CD14-positive monocyte (primary cell): ENCODE data around the gene SDC4. TPM values are rescaled to one million over a fixed set of nuclear protein-coding genes. Genes with fewer than 3 reads are reported as not detected.

Source experiments
- DNase-seq, 3 donors: peaks; one replicate each; pipeline ENCODE4 v3.0.0-alpha.2; 2011 to 2022
- H2AFZ ChIP-seq: 2 replicates; pipeline ENCODE4 v1.6.0; 2012; ENCODE audit warnings: mild to moderate bottlenecking, low read depth, low read length, inconsistent platforms; ENCODE audit not compliant: insufficient read depth, poor library complexity, severe bottlenecking
- H3K27ac ChIP-seq, 2 donors: 1 replicate in 1 of 2; 2 replicates in 1 of 2; pipeline ENCODE4 v1.5.1; 2012 to 2013; ENCODE audit warnings: low read length in 2 of 2, control low read depth in 1 of 2, inconsistent platforms in 1 of 2, low read depth in 1 of 2, mild to moderate bottlenecking in 1 of 2
- H3K27me3 ChIP-seq, 2 donors: one replicate each; pipeline versions ENCODE4 v1.6.0 to v1.6.1; 2011 to 2013; ENCODE audit warnings: low read length in 2 of 2; ENCODE audit not compliant: control insufficient read depth in 2 of 2, insufficient read depth in 2 of 2
- H3K36me3 ChIP-seq, 2 donors: replicated peaks in 1 of 2; 1 replicate in 1 of 2; 2 replicates in 1 of 2; pipeline versions ENCODE4 v1.5.1 to v1.6.1; 2012 to 2013; ENCODE audit warnings: low read length in 2 of 2, control low read depth in 1 of 2, inconsistent platforms in 1 of 2, mild to moderate bottlenecking in 1 of 2; ENCODE audit not compliant: insufficient read depth in 2 of 2, control insufficient read depth in 1 of 2
- H3K4me1 ChIP-seq, 2 donors: 1 replicate in 1 of 2; 2 replicates in 1 of 2; pipeline versions ENCODE4 v1.5.1 to v1.6.1; 2012 to 2013; ENCODE audit warnings: low read length in 2 of 2, control low read depth in 1 of 2, inconsistent platforms in 1 of 2, mild to moderate bottlenecking in 1 of 2, moderate library complexity in 1 of 2; ENCODE audit not compliant: insufficient read depth in 2 of 2, control insufficient read depth in 1 of 2
- H3K4me2 ChIP-seq: replicated peaks from 2 replicates; pipeline ENCODE3; 2012; ENCODE audit warnings: low read length, moderate library complexity, mild to moderate bottlenecking; ENCODE audit not compliant: poor library complexity, severe bottlenecking; ENCODE audit errors: extremely low read depth
- H3K4me3 ChIP-seq, 3 experiments: fragments of 200-600 bp in 1 of 3; sonication (generic) in 1 of 3; replicated peaks in 1 of 3; 1 replicate in 2 of 3; 2 replicates in 1 of 3; pipeline ENCODE4 v1.5.1; 2011 to 2013; ENCODE audit warnings: low read length in 3 of 3, mild to moderate bottlenecking in 3 of 3, control low read depth in 2 of 3, low read depth in 2 of 3, inconsistent platforms in 1 of 3, moderate library complexity in 1 of 3
- H3K79me2 ChIP-seq: 2 replicates; pipeline ENCODE4 v1.6.0; 2012; ENCODE audit warnings: mild to moderate bottlenecking, control low read depth, inconsistent platforms, low read length, moderate library complexity; ENCODE audit not compliant: insufficient read depth
- H3K9ac ChIP-seq: 2 replicates; pipeline ENCODE4 v1.6.0; 2017; ENCODE audit warnings: low read length, mild to moderate bottlenecking; ENCODE audit not compliant: insufficient read depth, poor library complexity, severe bottlenecking
- H3K9me3 ChIP-seq, 2 donors: replicated peaks in 1 of 2; 1 replicate in 1 of 2; 2 replicates in 1 of 2; pipeline versions ENCODE4 v1.5.1 to v1.6.1; 2012 to 2013; ENCODE audit warnings: low read length in 2 of 2, control low read depth in 1 of 2; ENCODE audit not compliant: control insufficient read depth in 1 of 2, insufficient read depth in 1 of 2
- H4K20me1 ChIP-seq: 2 replicates; pipeline ENCODE4 v1.6.0; 2012; ENCODE audit warnings: mild to moderate bottlenecking, low read length, control low read depth, moderate library complexity; ENCODE audit not compliant: insufficient read depth
- H3K27ac Mint-ChIP-seq, 7 donors: one replicate each; pipeline ENCODE4 v1.8.0; 2020; ENCODE audit warnings: mild to moderate bottlenecking in 7 of 7, mixed read lengths in 7 of 7, moderate library complexity in 6 of 7, inconsistent platforms in 2 of 7
- H3K27me3 Mint-ChIP-seq, 3 donors: one replicate each; pipeline ENCODE4 v1.8.0; 2021 to 2022; ENCODE audit warnings: low read depth in 3 of 3, mild to moderate bottlenecking in 3 of 3, mixed read lengths in 3 of 3, moderate library complexity in 3 of 3, inconsistent platforms in 1 of 3
- H3K36me3 Mint-ChIP-seq, 2 donors: one replicate each; pipeline ENCODE4 v1.8.0; 2020; ENCODE audit warnings: mixed read lengths in 2 of 2, inconsistent platforms in 1 of 2, mild to moderate bottlenecking in 1 of 2
- H3K4me1 Mint-ChIP-seq: one replicate; pipeline ENCODE4 v1.8.0; 2020; ENCODE audit warnings: mild to moderate bottlenecking, mixed read lengths
- H3K4me3 Mint-ChIP-seq, 2 donors: one replicate each; pipeline ENCODE4 v1.8.0; 2020; ENCODE audit warnings: mild to moderate bottlenecking in 2 of 2, mixed read lengths in 2 of 2, moderate library complexity in 1 of 2
- H3K9me3 Mint-ChIP-seq, 7 donors: one replicate each; pipeline ENCODE4 v1.8.0; 2020 to 2022; ENCODE audit warnings: mixed read lengths in 7 of 7, mild to moderate bottlenecking in 6 of 7, moderate library complexity in 6 of 7, inconsistent platforms in 2 of 7
- WGBS: methylation state at CpG from one replicate; pipeline ENCODE4 v1.1.5; 2013; ENCODE audit warnings: missing lambda C conversion rate; ENCODE audit not compliant: insufficient coverage; 5-methylcytosine and 5-hydroxymethylcytosine counted together
- intact Hi-C, 2 donors: fragments of 100-400 bp; cut with micrococcal nuclease; formaldehyde crosslinking; loops; one replicate each; pipeline versions ENCODE4 v1.15.0 to v1.15.1; 2023
- polyA plus RNA-seq, 3 donors: library from polyadenylated mRNA; depleted of rRNA in 1 of 3; unstranded in 2 of 3; stranded (reverse) in 1 of 3; fragments of 300-500 nt in 2 of 3; fragments of >200 nt in 1 of 3; fragmentation: Illumina TruSeq in 2 of 3; gene quantifications; 1 replicate in 2 of 3; 2 replicates in 1 of 3; pipeline ENCODE4 v1.2.3, GENCODE V29; 2012 to 2021
- TF ChIP-seq, protein P1 (sequence below): fragments of 200-600 bp; IDR thresholded peaks from one replicate; pipeline ENCODE4 v1.8.0; 2022; ENCODE audit warnings: antibody characterized with exemption, mild to moderate bottlenecking

Gene SDC4
- polyA plus RNA-seq, 3 donors = 1.6 to 5.1 (median 1.9) TPM

DNA sequence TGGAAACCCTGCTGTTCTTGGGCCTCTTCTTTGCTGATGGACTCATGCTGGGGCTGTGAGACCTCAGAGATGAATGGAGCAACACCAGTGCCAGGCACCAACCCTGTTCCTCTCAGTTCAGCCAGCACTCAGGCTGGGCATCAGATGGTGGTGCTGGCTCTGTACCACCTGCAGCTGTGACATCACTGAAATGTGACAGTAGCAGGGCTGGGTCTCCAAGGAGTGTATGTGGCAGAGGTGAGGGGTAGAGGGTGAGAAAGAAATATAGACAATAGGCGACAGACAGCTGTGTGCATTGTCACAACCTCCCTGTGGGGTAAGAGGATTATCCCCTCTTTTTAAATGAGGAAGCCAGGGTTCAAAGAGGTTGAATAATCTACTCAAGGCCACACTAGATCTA is 30.0 kb upstream of the SDC4 start, which contains the start of gene TP53TG5:
Gene TP53TG5, minus strand, starts transcription at position 135 of the 400 bp plus-strand sequence. Its CDS starts 89 bp downstream, at position 46.
- peaks cover 8% of the 10 kb centered on the region in 2 donors for H3K4me1 ChIP-seq
- no peak within 1 kb of the TSS for H3K27ac ChIP-seq
- H3K36me3 ChIP-seq = peaks cover 0 to 5% of the 10 kb centered on the region in 2 donors
- Mint-ChIP-seq H3K4me3 (no peak within 1 kb of the TSS), H3K36me3 (peaks cover 14 to 20% of the 10 kb centered on the region in 2 donors), H3K9me3 (no peaks in the 10 kb centered on the region), H3K27ac (peak within 1 kb of the TSS in 1 of 7 donors; percentile 5), H3K4me1 (peaks cover 11% of the 10 kb centered on the region), H3K27me3 (peaks cover 0 to 5% (median 0%) of the 10 kb centered on the region in 3 donors)
- H3K9me3 ChIP-seq = no peaks in the 10 kb centered on the region
- H2AFZ ChIP-seq = no peak within 1 kb of the TSS
- no peak within 1 kb of the TSS for H3K9ac ChIP-seq
- no CpG with 5 or more reads among the region's 1 CpG for WGBS
- H3K27me3 ChIP-seq = no peaks in the 10 kb centered on the region
- no peak within 1 kb of the TSS for H3K4me2 ChIP-seq
- H4K20me1 ChIP-seq = no peaks in the 10 kb centered on the region
- H3K4me3 ChIP-seq = no peak within 1 kb of the TSS
- intact Hi-C loops = no loop called here
- no peak for DNase-seq
- TF ChIP-seq, protein P1, sequence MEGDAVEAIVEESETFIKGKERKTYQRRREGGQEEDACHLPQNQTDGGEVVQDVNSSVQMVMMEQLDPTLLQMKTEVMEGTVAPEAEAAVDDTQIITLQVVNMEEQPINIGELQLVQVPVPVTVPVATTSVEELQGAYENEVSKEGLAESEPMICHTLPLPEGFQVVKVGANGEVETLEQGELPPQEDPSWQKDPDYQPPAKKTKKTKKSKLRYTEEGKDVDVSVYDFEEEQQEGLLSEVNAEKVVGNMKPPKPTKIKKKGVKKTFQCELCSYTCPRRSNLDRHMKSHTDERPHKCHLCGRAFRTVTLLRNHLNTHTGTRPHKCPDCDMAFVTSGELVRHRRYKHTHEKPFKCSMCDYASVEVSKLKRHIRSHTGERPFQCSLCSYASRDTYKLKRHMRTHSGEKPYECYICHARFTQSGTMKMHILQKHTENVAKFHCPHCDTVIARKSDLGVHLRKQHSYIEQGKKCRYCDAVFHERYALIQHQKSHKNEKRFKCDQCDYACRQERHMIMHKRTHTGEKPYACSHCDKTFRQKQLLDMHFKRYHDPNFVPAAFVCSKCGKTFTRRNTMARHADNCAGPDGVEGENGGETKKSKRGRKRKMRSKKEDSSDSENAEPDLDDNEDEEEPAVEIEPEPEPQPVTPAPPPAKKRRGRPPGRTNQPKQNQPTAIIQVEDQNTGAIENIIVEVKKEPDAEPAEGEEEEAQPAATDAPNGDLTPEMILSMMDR = no peak
- no peaks in the 10 kb centered on the region for H3K79me2 ChIP-seq

- Mint-ChIP-seq H3K4me3 (no peak overlapping the region), H3K4me1 (peaks cover 19% of the 10 kb centered on the region), H3K9me3 (peaks cover 0 to 3% (median 0%) of the 10 kb centered on the region in 7 donors), H3K36me3 (peaks cover 16 to 24% of the 10 kb centered on the region in 2 donors), H3K27me3 (peaks cover 2 to 9% (median 8%) of the 10 kb centered on the region in 3 donors), H3K27ac (no peak overlapping the region)
- TF ChIP-seq, protein P1 = no peak
- Histone ChIP-seq H3K4me3 (no peak overlapping the region), H3K79me2 (no peaks in the 10 kb centered on the region), H3K9me3 (no peaks in the 10 kb centered on the region), H3K27ac (no peak overlapping the region), H3K36me3 (peaks cover 0 to 5% of the 10 kb centered on the region in 2 donors), H2AFZ (no peak overlapping the region), H3K4me2 (no peak overlapping the region), H4K20me1 (no peaks in the 10 kb centered on the region), H3K27me3 (peaks cover 0 to 3% of the 10 kb centered on the region in 2 donors), H3K4me1 (peaks cover 15 to 17% of the 10 kb centered on the region in 2 donors), H3K9ac (no peak overlapping the region)
- intact Hi-C loops = no loop called here
- 91% methylated on average over 11 of the region's 11 CpGs for WGBS
- no peak for DNase-seq
Measured at GRCh38 chr20:45377269-45377668, 29.0 kb upstream of the SDC4 start.
